GM23338 (cell line): ENCODE measurements around the gene GABARAP. TPM values are rescaled to one million over a fixed set of nuclear protein-coding genes. Genes with fewer than 3 reads are reported as not detected.
A peak's percentile ranks its signal among the peaks of the same experiment; 100 is the strongest.

Experiments used
- microRNA counts: library from miRNA; unstranded; fragments of <30 nt; microRNA quantifications from one replicate; lab custom pipeline; 2017
- microRNA-seq: library from miRNA; unstranded; fragments of <30 nt; microRNA quantifications from one replicate; pipeline ENCODE4, GENCODE V29; 2017
- polyA plus RNA-seq: library from polyadenylated mRNA; unstranded; fragments of >200 nt; fragmentation: Nextera tagmentation; extraction: Ambion mirVana; gene quantifications from 2 replicates; pipeline ENCODE4 v1.2.1, GENCODE V29; 2016
- small RNA-seq: library from RNA; depleted of rRNA; stranded (forward); fragments of <200 nt; gene quantifications from one replicate; pipeline ENCODE3, GENCODE V24; 2014; ENCODE audit warnings: low replicate concordance
- total RNA-seq: library from RNA; depleted of rRNA; stranded (reverse); fragments of >200 nt; shearing (Covaris generic); gene quantifications from 2 replicates; pipeline ENCODE4 v1.2.3, GENCODE V29; 2014; rRNA removed

The GABARAP gene
- total and polyA plus RNA-seq, 2 experiments from 2014 or later = 128 to 520 TPM

MicroRNAs encoded within 50 kb of the gene (microRNA counts, 767-probe panel; counts per million panel counts)
- not detected for microRNA hsa-miR-324-3p (lab: Ali Mortazavi, UCI)
- not detected for microRNA hsa-miR-324-5p (lab: Ali Mortazavi, UCI)

Small RNA genes lying within 50 kb of the gene (microRNA-seq; reads per million reads assigned to microRNA genes)
- gene MIR324 = 341 reads per million, percentile 80 among the genes with 10 or more reads in this experiment

Small RNA genes lying within 50 kb of the gene (small RNA-seq; reads per million reads assigned to genes)
- not detected for gene AC120057.4
- 1.5 reads per million, percentile 74 among the genes with 10 or more reads in this experiment for gene MIR324
- not detected for gene RF00019

Other genes with a start within 250 kb of the GABARAP start
Only the 30 nearest of the 36 such genes appear.
- 4.4 and 4.7 TPM in 2 replicates for gene SLC16A13, start 206.4 kb downstream of the GABARAP start, total RNA-seq
- 1.2 and 2.2 TPM in 2 replicates for gene SLC16A13, start 206.4 kb downstream of the GABARAP start, polyA plus RNA-seq
- 0.42 TPM in 1 of 2 replicates, not detected in the other for gene SLC16A11, start 198.4 kb downstream of the GABARAP start, total RNA-seq
- 0.68 and 1.4 TPM in 2 replicates for gene SLC16A11, start 198.4 kb downstream of the GABARAP start, polyA plus RNA-seq
- gene CLEC10A, start 162.2 kb downstream of the GABARAP start, total RNA-seq = not detected in 2 replicates
- not detected in 2 replicates for gene CLEC10A, start 162.2 kb downstream of the GABARAP start, polyA plus RNA-seq
- 0.97 TPM in 1 of 2 replicates, not detected in the other for gene ASGR2, start 127.6 kb downstream of the GABARAP start, total RNA-seq
- not detected in 2 replicates for gene ASGR2, start 127.6 kb downstream of the GABARAP start, polyA plus RNA-seq
- 5.3 and 9.0 TPM in 2 replicates for gene ASGR1, start 63.1 kb downstream of the GABARAP start, total RNA-seq
- gene ASGR1, start 63.1 kb downstream of the GABARAP start, polyA plus RNA-seq = 5.9 and 8.3 TPM in 2 replicates
- gene DLG4, start 22.6 kb downstream of the GABARAP start, total RNA-seq = 28.7 and 31.0 TPM in 2 replicates
- 7.7 and 11.1 TPM in 2 replicates for gene DLG4, start 22.6 kb downstream of the GABARAP start, polyA plus RNA-seq
- gene ACADVL, start 22.5 kb downstream of the GABARAP start, total RNA-seq = 108 and 152 TPM in 2 replicates
- 139 and 156 TPM in 2 replicates for gene ACADVL, start 22.5 kb downstream of the GABARAP start, polyA plus RNA-seq
- 53.9 and 80.6 TPM in 2 replicates for gene DVL2, start 7.9 kb downstream of the GABARAP start, total RNA-seq
- gene DVL2, start 7.9 kb downstream of the GABARAP start, polyA plus RNA-seq = 17.6 and 19.7 TPM in 2 replicates
- 33.2 and 51.0 TPM in 2 replicates for gene PHF23, start 3.0 kb downstream of the GABARAP start, total RNA-seq
- gene PHF23, start 3.0 kb downstream of the GABARAP start, polyA plus RNA-seq = 35.4 and 36.6 TPM in 2 replicates
- gene CTDNEP1, start 9.3 kb upstream of the GABARAP start, total RNA-seq = 93.4 and 109 TPM in 2 replicates
- 48.1 and 55.2 TPM in 2 replicates for gene CTDNEP1, start 9.3 kb upstream of the GABARAP start, polyA plus RNA-seq
- 23.2 and 41.4 TPM in 2 replicates for gene ELP5, start 9.8 kb upstream of the GABARAP start, total RNA-seq
- gene ELP5, start 9.8 kb upstream of the GABARAP start, polyA plus RNA-seq = 38.3 and 40.9 TPM in 2 replicates
- gene CLDN7, start 20.0 kb upstream of the GABARAP start, total RNA-seq = 111 and 117 TPM in 2 replicates
- 46.1 and 50.7 TPM in 2 replicates for gene CLDN7, start 20.0 kb upstream of the GABARAP start, polyA plus RNA-seq
- gene SLC2A4, start 39.3 kb upstream of the GABARAP start, total RNA-seq = 10.2 and 13.6 TPM in 2 replicates
- 6.3 and 6.9 TPM in 2 replicates for gene SLC2A4, start 39.3 kb upstream of the GABARAP start, polyA plus RNA-seq
- gene YBX2, start 52.2 kb upstream of the GABARAP start, total RNA-seq = 20.6 and 36.5 TPM in 2 replicates
- 22.1 and 22.5 TPM in 2 replicates for gene YBX2, start 52.2 kb upstream of the GABARAP start, polyA plus RNA-seq
- 791 and 833 TPM in 2 replicates for gene EIF5A, start 65.2 kb upstream of the GABARAP start, total RNA-seq
- gene EIF5A, start 65.2 kb upstream of the GABARAP start, polyA plus RNA-seq = 1,562 and 1,621 TPM in 2 replicates
- gene GPS2, start 72.9 kb upstream of the GABARAP start, total RNA-seq = 64.8 and 83.4 TPM in 2 replicates
- 117 and 122 TPM in 2 replicates for gene GPS2, start 72.9 kb upstream of the GABARAP start, polyA plus RNA-seq
- gene NEURL4, start 86.9 kb upstream of the GABARAP start, total RNA-seq = 36.8 and 42.3 TPM in 2 replicates
- gene NEURL4, start 86.9 kb upstream of the GABARAP start, polyA plus RNA-seq = 6.3 and 6.7 TPM in 2 replicates
- gene ACAP1, start 94.1 kb upstream of the GABARAP start, total RNA-seq = 30.7 and 35.8 TPM in 2 replicates
- 40.1 and 43.9 TPM in 2 replicates for gene ACAP1, start 94.1 kb upstream of the GABARAP start, polyA plus RNA-seq
- gene KCTD11, start 109.7 kb upstream of the GABARAP start, total RNA-seq = 7.7 and 8.8 TPM in 2 replicates
- gene KCTD11, start 109.7 kb upstream of the GABARAP start, polyA plus RNA-seq = 2.2 and 2.3 TPM in 2 replicates
- not detected in 2 replicates for gene TMEM95, start 112.7 kb upstream of the GABARAP start, total RNA-seq
- gene TMEM95, start 112.7 kb upstream of the GABARAP start, polyA plus RNA-seq = not detected in 2 replicates
- 8.9 and 15.0 TPM in 2 replicates for gene TNK1, start 138.6 kb upstream of the GABARAP start, total RNA-seq
- 6.1 TPM in 2 replicates for gene TNK1, start 138.6 kb upstream of the GABARAP start, polyA plus RNA-seq
- 34.3 and 41.7 TPM in 2 replicates for gene PLSCR3, start 152.1 kb upstream of the GABARAP start, total RNA-seq
- 29.5 and 30.0 TPM in 2 replicates for gene PLSCR3, start 152.1 kb upstream of the GABARAP start, polyA plus RNA-seq
- 127 and 138 TPM in 2 replicates for gene TMEM256, start 161.6 kb upstream of the GABARAP start, total RNA-seq
- 197 and 227 TPM in 2 replicates for gene TMEM256, start 161.6 kb upstream of the GABARAP start, polyA plus RNA-seq
- 26.8 and 38.7 TPM in 2 replicates for gene NLGN2, start 165.4 kb upstream of the GABARAP start, total RNA-seq
- 14.4 TPM in 2 replicates for gene NLGN2, start 165.4 kb upstream of the GABARAP start, polyA plus RNA-seq
- not detected in 2 replicates for gene SPEM1, start 177.9 kb upstream of the GABARAP start, total RNA-seq
- not detected in 2 replicates for gene SPEM1, start 177.9 kb upstream of the GABARAP start, polyA plus RNA-seq
- gene SPEM2, start 183.2 kb upstream of the GABARAP start, total RNA-seq = not detected in 2 replicates
- not detected in 2 replicates for gene SPEM2, start 183.2 kb upstream of the GABARAP start, polyA plus RNA-seq
- not detected in 2 replicates for gene SPEM3, start 186.4 kb upstream of the GABARAP start, total RNA-seq
- gene SPEM3, start 186.4 kb upstream of the GABARAP start, polyA plus RNA-seq = not detected in 2 replicates
- gene TMEM102, start 193.0 kb upstream of the GABARAP start, total RNA-seq = 15.1 and 23.2 TPM in 2 replicates
- 6.1 and 6.4 TPM in 2 replicates for gene TMEM102, start 193.0 kb upstream of the GABARAP start, polyA plus RNA-seq
- 16.6 TPM in 2 replicates for gene FGF11, start 197.1 kb upstream of the GABARAP start, total RNA-seq
- gene FGF11, start 197.1 kb upstream of the GABARAP start, polyA plus RNA-seq = 11.1 and 13.3 TPM in 2 replicates
- gene CHRNB1, start 202.6 kb upstream of the GABARAP start, total RNA-seq = 11.2 and 12.0 TPM in 2 replicates
- 10.0 and 11.1 TPM in 2 replicates for gene CHRNB1, start 202.6 kb upstream of the GABARAP start, polyA plus RNA-seq